ENCODE data around the gene PMM1.

GRCh38 chr22:41600976-41601375, 11.3 kb upstream of the PMM1 start:
- TF ChIP-seq CTCF (IDR thresholded peaks at IDR 0.05; ENCODE audit: insufficient read depth, low read depth, low read length) (no peak), EZH2 (IDR thresholded peaks at IDR 0.05; ENCODE audit: insufficient read depth, low read length) (no peak)
